COLO668 (cell line): ENCODE measurements around the gene TLL2.
"Not testable (repeated sequence)": the region's sequence is repeated elsewhere in the genome, so short reads cannot be mapped to it uniquely, and the experiment has no call there.

Source experiments
- DNase-seq: peaks from one replicate; lab custom pipeline; 2025; ENCODE audit not compliant: unreplicated experiment; lab: John Stamatoyannopoulos, UW

Gene TLL2

GRCh38 chr10:96513698-96514561 is at the start of gene TLL2:
Gene TLL2 (minus strand): TSS chr10:96513926. CDS start chr10:96513685, 241 bp downstream.
- DNase-seq = peak; percentile 87

GRCh38 chr10:96560966-96561887 is 47.5 kb upstream of the TLL2 start:
- no peak for DNase-seq

GRCh38 chr10:96560489-96560888 is 46.8 kb upstream of the TLL2 start:
- no peak for DNase-seq

GRCh38 chr10:96556003-96556402 is 42.3 kb upstream of the TLL2 start:
- no peak for DNase-seq

GRCh38 chr10:96555330-96555729 is 41.6 kb upstream of the TLL2 start:
- no peak for DNase-seq

GRCh38 chr10:96548589-96548988 is 34.9 kb upstream of the TLL2 start:
- peak; percentile 51 for DNase-seq

- DNase-seq = not testable (repeated sequence)
These were observed 31.8 kb upstream of the TLL2 start for GRCh38 chr10:96545558-96545957.

- DNase-seq = no peak
These were observed 28.2 kb upstream of the TLL2 start for GRCh38 chr10:96541921-96542320.

- DNase-seq = no peak
These were observed 26.5 kb upstream of the TLL2 start for GRCh38 chr10:96540240-96540639.

GRCh38 chr10:96538683-96539082 is 25.0 kb upstream of the TLL2 start:
- no peak for DNase-seq

GRCh38 chr10:96536129-96536528 is 22.4 kb upstream of the TLL2 start:
- no peak for DNase-seq

- no peak for DNase-seq
These were observed 18.8 kb upstream of the TLL2 start for GRCh38 chr10:96532523-96532922.

GRCh38 chr10:96529634-96530279 is 16.0 kb upstream of the TLL2 start:
- DNase-seq = no peak

- no peak for DNase-seq
These were observed 11.0 kb upstream of the TLL2 start for GRCh38 chr10:96524741-96525140.

GRCh38 chr10:96517284-96517683 is 3.6 kb upstream of the TLL2 start:
- no peak for DNase-seq

- DNase-seq = no peak
These were observed 2.6 kb upstream of the TLL2 start for GRCh38 chr10:96516337-96516736.

GRCh38 chr10:96513305-96513697 is 425 bp downstream of the TLL2 start:
- no peak for DNase-seq

- peak; percentile 54 for DNase-seq
These were observed 1.0 kb downstream of the TLL2 start for GRCh38 chr10:96512524-96513304.

- peak; percentile 39 for DNase-seq
These were observed 2.4 kb downstream of the TLL2 start for GRCh38 chr10:96511044-96511945.
